PC-3 (cell line): ENCODE measurements around the gene CTRB1. TPM values are rescaled to one million over a fixed set of nuclear protein-coding genes. Genes with fewer than 3 reads are reported as not detected.

Source experiments
- ATAC-seq: fragments of 200-7000 bp; cut with Tn5 transposase; 2 replicates; pipeline ENCODE4 v1.9.1; 2020; ENCODE audit warnings: mild to moderate bottlenecking, moderate library complexity
- BruUV-seq: library from RNA; stranded (reverse); fragments of 400-500 nt; replicated peaks from 2 replicates; lab custom pipeline; 2021; lab: Mats Ljungman, UMichigan
- CTCF ChIA-PET: fragments of 300-600 bp; sonication (Branson Sonifier 250); formaldehyde crosslinking; loops from one replicate; lab custom pipeline; 2022; ENCODE audit warnings: antibody characterized with exemption; lab: Charles Lee
- POLR2A ChIA-PET: fragments of 300-600 bp; sonication (Branson Sonifier 250); formaldehyde crosslinking; loops from one replicate; lab custom pipeline; 2022; ENCODE audit warnings: antibody characterized with exemption; ENCODE audit not compliant: unreplicated experiment; lab: Charles Lee
- DNase-seq: peaks from one replicate; pipeline ENCODE4 v3.0.0-alpha.2; 2015
- H2AFZ ChIP-seq: fragments of 300-600 bp; sonication (generic); 2 replicates; pipeline ENCODE4 v1.6.0; 2016; ENCODE audit warnings: antibody characterized with exemption, low read length
- H3F3A ChIP-seq: fragments of 300-600 bp; sonication (generic); one replicate; pipeline ENCODE4 v1.6.0; 2017; ENCODE audit warnings: antibody characterized with exemption, low read length, control low read depth, mild to moderate bottlenecking; ENCODE audit not compliant: unreplicated experiment
- H3K27ac ChIP-seq: fragments of 300-600 bp; sonication (generic); 2 replicates; pipeline ENCODE4 v1.5.1; 2016; ENCODE audit warnings: mild to moderate bottlenecking, low read length
- H3K27me3 ChIP-seq: fragments of 300-600 bp; sonication (generic); 2 replicates; pipeline ENCODE4 v1.6.1; 2016; ENCODE audit warnings: low read length, mixed read lengths
- H3K36me3 ChIP-seq: fragments of 300-600 bp; sonication (generic); 2 replicates; pipeline ENCODE4 v1.6.1; 2016; ENCODE audit warnings: low read depth, mixed run types, low read length, mixed read lengths
- H3K4me1 ChIP-seq: fragments of 300-600 bp; sonication (generic); 2 replicates; pipeline ENCODE4 v1.5.1; 2016; ENCODE audit warnings: low read length; ENCODE audit not compliant: insufficient read depth
- H3K4me2 ChIP-seq: fragments of 300-600 bp; sonication (generic); 2 replicates; pipeline ENCODE4 v1.6.0; 2016; ENCODE audit warnings: low read length
- H3K4me3 ChIP-seq: fragments of 300-600 bp; sonication (generic); 2 replicates; pipeline ENCODE4 v1.5.1; 2016; ENCODE audit warnings: mild to moderate bottlenecking, low read length, mixed read lengths
- H3K79me2 ChIP-seq: fragments of 300-600 bp; sonication (generic); 2 replicates; pipeline ENCODE4 v1.6.1; 2017; ENCODE audit warnings: low read length, mixed read lengths
- H3K9ac ChIP-seq: fragments of 300-600 bp; sonication (generic); 2 replicates; pipeline ENCODE4 v1.6.0; 2016; ENCODE audit warnings: mild to moderate bottlenecking, low read length
- H3K9me2 ChIP-seq: fragments of 300-600 bp; sonication (generic); replicated peaks from 2 replicates; pipeline ENCODE4 v1.6.1; 2016; ENCODE audit warnings: mixed run types, low read length, mixed read lengths
- H3K9me3 ChIP-seq: fragments of 300-600 bp; sonication (generic); 2 replicates; pipeline ENCODE4 v1.6.1; 2016; ENCODE audit warnings: low read length, mixed read lengths
- H4K20me1 ChIP-seq: fragments of 300-600 bp; sonication (generic); 2 replicates; pipeline ENCODE4 v1.6.1; 2016; ENCODE audit warnings: low read length, mixed read lengths
- EZH2 ChIP-seq: fragments of 300-600 bp; sonication (generic); IDR thresholded peaks from one replicate; pipeline ENCODE4 v1.6.1; 2017; ENCODE audit warnings: antibody characterized with exemption, mild to moderate bottlenecking, low read length; ENCODE audit not compliant: unreplicated experiment
- EZH2phosphoT487 ChIP-seq: fragments of 300-600 bp; sonication (generic); IDR thresholded peaks from 2 replicates; pipeline ENCODE4 v1.6.1; 2018; ENCODE audit warnings: mild to moderate bottlenecking, antibody characterized with exemption, low read length, borderline replicate concordance
- intact Hi-C: fragments of 100-400 bp; cut with micrococcal nuclease; formaldehyde crosslinking; loops from 2 replicates; pipeline ENCODE4 v1.9.0; 2023
- total RNA-seq: library from RNA; depleted of rRNA; stranded (reverse); fragments of >200 nt; gene quantifications from 2 replicates; pipeline ENCODE4 v1.2.3, GENCODE V29; 2014
- TF ChIP-seq, protein P1 (sequence below): fragments of 300-600 bp; sonication (generic); conservative IDR thresholded peaks from 2 replicates; pipeline ENCODE4 v1.5.1; 2017; ENCODE audit warnings: antibody characterized with exemption, low read depth, mild to moderate bottlenecking, low read length

Gene CTRB1
- total RNA-seq, 1 experiment from 2014 or later: not detected

DNA sequence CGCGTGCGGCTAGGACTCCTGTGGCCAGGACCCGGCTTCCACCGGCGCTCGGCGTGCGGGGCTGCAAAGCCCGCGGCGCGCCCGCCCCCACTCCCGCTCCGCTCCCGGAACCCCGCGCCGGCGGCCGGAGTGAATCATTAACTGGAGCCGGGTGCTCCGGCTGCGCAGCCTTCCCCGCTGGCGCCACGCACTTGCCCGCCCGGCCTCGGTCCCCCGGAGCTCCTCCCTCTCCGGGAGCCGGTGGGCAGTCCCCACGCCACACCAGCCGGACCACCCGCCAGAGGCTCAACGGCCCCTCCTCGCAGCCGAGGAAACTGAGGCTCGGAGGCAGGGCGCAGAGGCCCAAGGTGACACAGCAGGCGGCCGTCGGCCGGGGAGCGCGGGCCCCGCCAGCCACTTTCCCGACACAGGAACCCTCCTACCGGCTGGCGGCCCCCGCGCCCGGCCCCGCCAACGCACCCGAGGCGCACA, 32.1 kb downstream of the CTRB1 start:
- H3K9me3 ChIP-seq: no peaks in the 10 kb centered on the region
- peaks cover 88% of the 10 kb centered on the region for H3K79me2 ChIP-seq
- no peaks in the 10 kb centered on the region for H3K36me3 ChIP-seq
- ChIA-PET CTCF (no interaction called here), POLR2A (no interaction called here)
- intact Hi-C loops: loop anchor here (5.0 kb wide), 1 partner anchor 136 kb away; no protein-coding TSS in a partner anchor
- no peaks in the 10 kb centered on the region for H3K27me3 ChIP-seq
- TF ChIP-seq, protein P1, sequence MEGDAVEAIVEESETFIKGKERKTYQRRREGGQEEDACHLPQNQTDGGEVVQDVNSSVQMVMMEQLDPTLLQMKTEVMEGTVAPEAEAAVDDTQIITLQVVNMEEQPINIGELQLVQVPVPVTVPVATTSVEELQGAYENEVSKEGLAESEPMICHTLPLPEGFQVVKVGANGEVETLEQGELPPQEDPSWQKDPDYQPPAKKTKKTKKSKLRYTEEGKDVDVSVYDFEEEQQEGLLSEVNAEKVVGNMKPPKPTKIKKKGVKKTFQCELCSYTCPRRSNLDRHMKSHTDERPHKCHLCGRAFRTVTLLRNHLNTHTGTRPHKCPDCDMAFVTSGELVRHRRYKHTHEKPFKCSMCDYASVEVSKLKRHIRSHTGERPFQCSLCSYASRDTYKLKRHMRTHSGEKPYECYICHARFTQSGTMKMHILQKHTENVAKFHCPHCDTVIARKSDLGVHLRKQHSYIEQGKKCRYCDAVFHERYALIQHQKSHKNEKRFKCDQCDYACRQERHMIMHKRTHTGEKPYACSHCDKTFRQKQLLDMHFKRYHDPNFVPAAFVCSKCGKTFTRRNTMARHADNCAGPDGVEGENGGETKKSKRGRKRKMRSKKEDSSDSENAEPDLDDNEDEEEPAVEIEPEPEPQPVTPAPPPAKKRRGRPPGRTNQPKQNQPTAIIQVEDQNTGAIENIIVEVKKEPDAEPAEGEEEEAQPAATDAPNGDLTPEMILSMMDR: no peak
- no peak for TF ChIP-seq EZH2
- no peak for TF ChIP-seq EZH2phosphoT487
- peaks cover 19% of the 10 kb centered on the region for H4K20me1 ChIP-seq
- peak overlapping the region; percentile 89 for H3K4me3 ChIP-seq
- peak overlapping the region; percentile 50 for H3K27ac ChIP-seq
- no peak overlapping the region for H2AFZ ChIP-seq
- BruUV-seq: no TSS peak
- H3K4me2 ChIP-seq: peak overlapping the region; percentile 93
- H3K4me1 ChIP-seq: peaks cover 60% of the 10 kb centered on the region
- H3K9me2 ChIP-seq: no peaks in the 10 kb centered on the region
- no peaks in the 10 kb centered on the region for H3F3A ChIP-seq
- peak; percentile 8 for ATAC-seq
- H3K9ac ChIP-seq: peak overlapping the region; percentile 92
- DNase-seq: peak; percentile 17

DNA sequence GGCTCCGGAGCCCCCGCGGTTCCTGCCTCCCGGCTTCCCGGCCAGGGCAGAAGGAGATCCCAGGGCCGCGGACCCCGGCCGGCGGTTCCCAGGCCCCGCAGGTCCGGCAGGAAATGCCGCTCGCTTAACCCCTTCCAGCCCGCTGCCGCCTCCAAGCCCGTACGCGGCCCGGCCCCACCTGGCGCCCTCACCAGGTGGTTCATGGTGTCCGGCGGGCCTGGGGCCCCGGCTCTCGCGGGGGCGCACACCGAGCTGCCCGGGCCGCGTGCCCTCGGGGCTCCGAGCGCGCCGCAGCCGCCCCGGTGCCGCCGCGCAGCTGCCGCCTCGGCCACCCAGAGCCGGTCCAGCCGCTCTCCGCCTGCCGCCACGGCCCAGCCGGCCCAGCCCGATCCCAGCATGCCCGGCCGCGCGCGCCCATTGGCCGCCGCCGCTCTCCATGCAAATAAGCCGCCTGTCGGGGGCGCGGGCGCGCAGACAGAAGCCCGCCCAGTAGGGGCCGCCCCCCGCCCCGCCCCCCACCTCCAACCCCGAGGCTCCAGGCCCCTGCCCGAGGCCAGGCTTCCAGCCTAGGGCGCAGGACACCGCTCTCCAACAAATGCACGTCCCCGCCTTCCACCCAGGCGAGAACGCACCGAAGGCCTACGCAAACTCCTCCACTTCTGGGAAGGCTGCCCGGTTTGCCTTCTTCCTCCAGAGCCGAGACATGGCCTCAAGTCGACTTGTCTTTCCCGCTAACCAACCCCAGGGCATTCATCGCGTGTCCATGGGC, 32.7 kb downstream of the CTRB1 start, which contains the start of gene BCAR1:
TSS of gene BCAR1 (minus strand) at position 345 of the 769 bp plus-strand sequence. CDS start at position 203, 142 bp downstream.
- BruUV-seq: no TSS peak
- Histone ChIP-seq H2AFZ (0 out of 2 replicates have a peak within 1 kb of the TSS, but pooled peaks have one; percentile 38), H3K79me2 (peaks cover 88% of the 10 kb centered on the region), H3K4me3 (peak within 1 kb of the TSS; percentile 89), H3K9me2 (no peaks in the 10 kb centered on the region), H3K4me2 (peak within 1 kb of the TSS; percentile 93), H4K20me1 (peaks cover 19% of the 10 kb centered on the region), H3K9me3 (no peaks in the 10 kb centered on the region), H3K4me1 (peaks cover 54% of the 10 kb centered on the region), H3K9ac (peak within 1 kb of the TSS; percentile 92), H3K27me3 (no peaks in the 10 kb centered on the region), H3F3A (no peaks in the 10 kb centered on the region), H3K36me3 (no peaks in the 10 kb centered on the region), H3K27ac (peak within 1 kb of the TSS; percentile 50)
- peak; percentile 76 for ATAC-seq
- ChIA-PET POLR2A (no interaction called here), CTCF (no interaction called here)
- peak; percentile 77 for DNase-seq
- no peak for TF ChIP-seq EZH2phosphoT487
- TF ChIP-seq, protein P1: no peak
- TF ChIP-seq EZH2: no peak
- intact Hi-C loops: loop anchor here (5.0 kb wide), 1 partner anchor 136 kb away; no protein-coding TSS in a partner anchor
